Measurements from ENCODE around the gene ZNF140. TPM values are rescaled to one million over a fixed set of nuclear protein-coding genes. Genes with fewer than 3 reads are reported as not detected.

The ZNF140 gene
- total and polyA plus RNA-seq, 7 donors, result 7.8 to 18.8 (median 12.9) TPM

DNA sequence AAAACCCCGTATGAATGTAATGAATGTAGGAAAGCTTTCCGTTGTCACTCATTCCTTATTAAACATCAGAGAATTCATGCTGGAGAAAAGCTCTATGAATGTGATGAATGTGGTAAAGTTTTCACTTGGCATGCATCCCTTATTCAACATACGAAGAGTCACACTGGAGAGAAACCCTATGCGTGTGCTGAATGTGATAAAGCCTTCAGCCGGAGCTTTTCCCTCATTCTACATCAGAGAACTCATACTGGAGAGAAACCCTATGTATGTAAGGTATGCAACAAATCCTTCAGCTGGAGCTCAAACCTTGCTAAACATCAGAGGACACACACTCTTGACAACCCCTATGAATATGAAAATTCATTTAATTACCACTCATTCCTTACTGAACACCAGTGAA, 25.5 kb downstream of the ZNF140 start:
- Histone ChIP-seq H3K27ac (no peak overlapping the region), H3K36me3 (peaks cover 24 to 93% (median 56%) of the 10 kb centered on the region in 4 donors), H3K27me3 (no peaks in the 10 kb centered on the region), H3K9me3 (peaks cover 52 to 99% (median 85%) of the 10 kb centered on the region in 4 donors), H3K4me3 (no peak overlapping the region), H3K4me1 (no peaks in the 10 kb centered on the region)
- 97 to 98% methylated on average over 5 of the region's 5 CpGs for WGBS, 2 donors
- no peak for TF ChIP-seq EP300 (IDR thresholded peaks at IDR 0.05)
- TF ChIP-seq, protein P1, sequence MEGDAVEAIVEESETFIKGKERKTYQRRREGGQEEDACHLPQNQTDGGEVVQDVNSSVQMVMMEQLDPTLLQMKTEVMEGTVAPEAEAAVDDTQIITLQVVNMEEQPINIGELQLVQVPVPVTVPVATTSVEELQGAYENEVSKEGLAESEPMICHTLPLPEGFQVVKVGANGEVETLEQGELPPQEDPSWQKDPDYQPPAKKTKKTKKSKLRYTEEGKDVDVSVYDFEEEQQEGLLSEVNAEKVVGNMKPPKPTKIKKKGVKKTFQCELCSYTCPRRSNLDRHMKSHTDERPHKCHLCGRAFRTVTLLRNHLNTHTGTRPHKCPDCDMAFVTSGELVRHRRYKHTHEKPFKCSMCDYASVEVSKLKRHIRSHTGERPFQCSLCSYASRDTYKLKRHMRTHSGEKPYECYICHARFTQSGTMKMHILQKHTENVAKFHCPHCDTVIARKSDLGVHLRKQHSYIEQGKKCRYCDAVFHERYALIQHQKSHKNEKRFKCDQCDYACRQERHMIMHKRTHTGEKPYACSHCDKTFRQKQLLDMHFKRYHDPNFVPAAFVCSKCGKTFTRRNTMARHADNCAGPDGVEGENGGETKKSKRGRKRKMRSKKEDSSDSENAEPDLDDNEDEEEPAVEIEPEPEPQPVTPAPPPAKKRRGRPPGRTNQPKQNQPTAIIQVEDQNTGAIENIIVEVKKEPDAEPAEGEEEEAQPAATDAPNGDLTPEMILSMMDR (IDR thresholded peaks at IDR 0.05), result no peak
- no peak for TF ChIP-seq POLR2A (IDR thresholded peaks at IDR 0.05)
- no peak for TF ChIP-seq POLR2AphosphoS5 (IDR thresholded peaks at IDR 0.05)
- intact Hi-C loops (cut with DNase I), result no loop called here
- DNase-seq, result no peak

DNA sequence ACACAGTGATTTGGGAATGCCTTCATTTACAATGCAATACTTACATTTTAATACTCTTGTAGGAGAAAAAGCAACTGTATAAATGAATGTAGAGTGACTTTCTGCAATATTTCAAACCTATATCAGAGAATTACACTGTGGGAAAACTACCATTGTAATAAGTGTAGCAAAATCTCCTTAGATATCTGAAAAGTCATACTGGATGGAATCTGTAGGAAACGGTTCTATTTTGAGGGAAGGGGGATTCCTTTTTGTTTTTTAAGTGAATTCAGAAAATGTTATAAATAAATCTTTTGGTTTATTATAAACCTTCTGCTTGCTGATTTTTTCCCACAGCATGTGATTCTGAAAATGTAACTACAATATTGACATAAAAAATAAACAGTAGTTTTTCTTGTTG, 26.4 kb downstream of the ZNF140 start:
- intact Hi-C loops (cut with DNase I), result no loop called here
- Histone ChIP-seq H3K9me3 (peaks cover 55 to 96% (median 79%) of the 10 kb centered on the region in 4 donors), H3K36me3 (peaks cover 20 to 84% (median 48%) of the 10 kb centered on the region in 4 donors), H3K27me3 (no peaks in the 10 kb centered on the region), H3K4me3 (no peak overlapping the region), H3K4me1 (no peaks in the 10 kb centered on the region), H3K27ac (no peak overlapping the region)
- TF ChIP-seq EP300 (IDR thresholded peaks at IDR 0.05), result no peak
- TF ChIP-seq POLR2A (IDR thresholded peaks at IDR 0.05), result no peak
- TF ChIP-seq, protein P1 (IDR thresholded peaks at IDR 0.05), result no peak
- no peak for TF ChIP-seq POLR2AphosphoS5 (IDR thresholded peaks at IDR 0.05)
- no peak for DNase-seq
- WGBS, 2 donors, result 94 to 98% methylated on average over 1 of the region's 1 CpG

DNA sequence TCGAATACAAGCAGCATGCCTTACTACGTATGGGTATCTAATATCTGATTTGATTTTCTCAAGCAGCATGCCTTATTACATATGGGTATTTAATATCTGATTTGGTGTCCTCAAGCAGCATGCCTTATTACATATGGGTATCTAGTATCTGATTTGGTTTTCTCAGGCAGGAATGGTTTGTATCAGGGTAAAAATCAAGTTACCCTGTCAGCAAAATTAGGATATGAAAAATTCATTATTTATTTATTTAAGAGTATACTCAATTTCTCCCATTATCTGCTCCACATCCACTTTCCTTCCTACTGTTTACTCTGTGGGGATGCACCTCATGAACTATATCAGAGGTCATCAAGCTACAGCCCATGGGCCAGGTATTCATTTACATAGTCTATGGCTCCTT, 27.4 kb downstream of the ZNF140 start:
- Histone ChIP-seq H3K27me3 (no peaks in the 10 kb centered on the region), H3K27ac (no peak overlapping the region), H3K4me1 (no peaks in the 10 kb centered on the region), H3K36me3 (peaks cover 20 to 80% (median 37%) of the 10 kb centered on the region in 4 donors), H3K9me3 (peaks cover 56 to 95% (median 75%) of the 10 kb centered on the region in 4 donors), H3K4me3 (no peak overlapping the region)
- WGBS, 2 donors, result 96 to 99% methylated on average over 2 of the region's 2 CpGs
- no peak for TF ChIP-seq POLR2AphosphoS5 (IDR thresholded peaks at IDR 0.05)
- TF ChIP-seq, protein P1 (IDR thresholded peaks at IDR 0.05), result no peak
- TF ChIP-seq EP300 (IDR thresholded peaks at IDR 0.05), result no peak
- no peak for TF ChIP-seq POLR2A (IDR thresholded peaks at IDR 0.05)
- intact Hi-C loops (cut with DNase I), result loop anchor here (2.0 kb wide), 1 partner anchor 21 kb away; no protein-coding TSS in a partner anchor
- DNase-seq, result no peak

DNA sequence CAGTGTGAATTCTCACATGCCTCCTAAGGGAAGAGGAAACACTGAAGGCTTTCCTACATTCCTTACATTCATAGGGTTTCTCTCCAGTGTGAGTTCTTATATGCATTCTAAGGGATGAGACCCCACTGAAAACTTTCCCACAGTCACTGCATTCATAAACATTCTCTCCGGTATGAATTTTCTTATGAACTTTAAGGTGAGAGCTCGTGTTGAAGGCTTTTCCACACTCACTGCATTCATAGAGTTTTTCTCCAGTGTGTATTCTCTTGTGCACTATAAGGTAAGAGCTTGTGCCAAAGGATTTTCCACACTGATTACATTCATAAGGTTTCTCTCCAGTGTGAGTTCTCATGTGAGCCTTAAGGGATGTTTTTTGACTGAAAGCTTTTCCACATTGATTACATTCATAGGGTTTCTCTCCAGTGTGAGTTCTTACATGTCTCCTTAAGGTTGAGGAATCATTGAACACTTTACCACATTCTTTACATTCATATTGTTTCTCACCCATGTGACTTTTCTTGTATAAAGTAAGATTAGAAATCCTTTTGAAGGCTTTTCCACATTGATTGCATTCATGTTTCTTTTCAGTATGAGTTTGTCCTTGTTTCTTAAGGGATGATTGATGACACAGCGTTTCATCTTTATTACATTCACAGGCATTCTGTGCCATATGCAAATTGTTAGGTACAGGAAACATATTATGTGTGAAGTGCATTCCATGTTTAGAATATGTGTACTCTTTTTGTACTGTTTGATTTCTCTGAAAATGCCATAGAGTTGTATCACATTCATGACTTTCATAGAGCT, 39.9 kb downstream of the ZNF140 start:
- DNase-seq, result no peak
- H3K4me1 ChIP-seq, result no peaks in the 10 kb centered on the region
- intact Hi-C loops (cut with DNase I), result no loop called here
- WGBS, 2 donors, result 94% methylated on average over 3 of the region's 3 CpGs
- H3K27me3 ChIP-seq, result no peaks in the 10 kb centered on the region
- no peak overlapping the region for H3K4me3 ChIP-seq
- peaks cover 9 to 96% (median 52%) of the 10 kb centered on the region in 4 donors for H3K36me3 ChIP-seq
- peaks cover 61 to 97% (median 82%) of the 10 kb centered on the region in 4 donors for H3K9me3 ChIP-seq
- no peak for TF ChIP-seq POLR2A (IDR thresholded peaks at IDR 0.05)
- TF ChIP-seq, protein P1 (IDR thresholded peaks at IDR 0.05), result no peak
- TF ChIP-seq POLR2AphosphoS5 (IDR thresholded peaks at IDR 0.05), result no peak
- no peak for TF ChIP-seq EP300 (IDR thresholded peaks at IDR 0.05)
- no peak overlapping the region for H3K27ac ChIP-seq

All from sigmoid colon (tissue), 7 donors.